Measurements from ENCODE around the gene KIAA0825.
"Not testable (repeated sequence)": the region's sequence is repeated elsewhere in the genome, so short reads cannot be mapped to it uniquely, and the experiment has no call there.

The KIAA0825 gene

DNA sequence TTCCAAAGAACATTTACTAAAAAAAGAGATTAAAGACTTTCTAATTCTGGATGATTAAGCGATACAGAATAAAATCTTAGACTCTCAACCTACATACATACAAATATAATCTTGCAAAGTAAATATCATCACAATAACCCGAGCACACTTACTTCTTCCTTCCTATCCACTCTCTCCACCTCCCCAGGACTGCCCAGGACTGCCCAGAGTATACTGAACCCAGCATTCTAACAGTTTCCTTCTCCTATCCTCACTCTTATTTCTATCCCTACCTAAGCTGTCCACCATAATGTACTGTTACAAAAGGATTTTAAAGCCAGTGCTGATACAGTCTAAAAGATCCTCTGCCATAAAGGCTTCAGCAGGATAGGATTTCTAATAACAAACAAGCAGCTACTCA, 463.7 kb downstream of the KIAA0825 start:
- no peak for DNase-seq (ENCODE audit: low spot score)
- TF ChIP-seq, protein P1, sequence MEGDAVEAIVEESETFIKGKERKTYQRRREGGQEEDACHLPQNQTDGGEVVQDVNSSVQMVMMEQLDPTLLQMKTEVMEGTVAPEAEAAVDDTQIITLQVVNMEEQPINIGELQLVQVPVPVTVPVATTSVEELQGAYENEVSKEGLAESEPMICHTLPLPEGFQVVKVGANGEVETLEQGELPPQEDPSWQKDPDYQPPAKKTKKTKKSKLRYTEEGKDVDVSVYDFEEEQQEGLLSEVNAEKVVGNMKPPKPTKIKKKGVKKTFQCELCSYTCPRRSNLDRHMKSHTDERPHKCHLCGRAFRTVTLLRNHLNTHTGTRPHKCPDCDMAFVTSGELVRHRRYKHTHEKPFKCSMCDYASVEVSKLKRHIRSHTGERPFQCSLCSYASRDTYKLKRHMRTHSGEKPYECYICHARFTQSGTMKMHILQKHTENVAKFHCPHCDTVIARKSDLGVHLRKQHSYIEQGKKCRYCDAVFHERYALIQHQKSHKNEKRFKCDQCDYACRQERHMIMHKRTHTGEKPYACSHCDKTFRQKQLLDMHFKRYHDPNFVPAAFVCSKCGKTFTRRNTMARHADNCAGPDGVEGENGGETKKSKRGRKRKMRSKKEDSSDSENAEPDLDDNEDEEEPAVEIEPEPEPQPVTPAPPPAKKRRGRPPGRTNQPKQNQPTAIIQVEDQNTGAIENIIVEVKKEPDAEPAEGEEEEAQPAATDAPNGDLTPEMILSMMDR (IDR thresholded peaks at IDR 0.05; ENCODE audit: borderline replicate concordance, control extremely low read depth, extremely low read depth, insufficient read depth, missing control alignments): no peak
- in situ Hi-C loops (cut with MboI; ENCODE audit: low sequenced_read_pairs, unreplicated experiment): no loop called here

DNA sequence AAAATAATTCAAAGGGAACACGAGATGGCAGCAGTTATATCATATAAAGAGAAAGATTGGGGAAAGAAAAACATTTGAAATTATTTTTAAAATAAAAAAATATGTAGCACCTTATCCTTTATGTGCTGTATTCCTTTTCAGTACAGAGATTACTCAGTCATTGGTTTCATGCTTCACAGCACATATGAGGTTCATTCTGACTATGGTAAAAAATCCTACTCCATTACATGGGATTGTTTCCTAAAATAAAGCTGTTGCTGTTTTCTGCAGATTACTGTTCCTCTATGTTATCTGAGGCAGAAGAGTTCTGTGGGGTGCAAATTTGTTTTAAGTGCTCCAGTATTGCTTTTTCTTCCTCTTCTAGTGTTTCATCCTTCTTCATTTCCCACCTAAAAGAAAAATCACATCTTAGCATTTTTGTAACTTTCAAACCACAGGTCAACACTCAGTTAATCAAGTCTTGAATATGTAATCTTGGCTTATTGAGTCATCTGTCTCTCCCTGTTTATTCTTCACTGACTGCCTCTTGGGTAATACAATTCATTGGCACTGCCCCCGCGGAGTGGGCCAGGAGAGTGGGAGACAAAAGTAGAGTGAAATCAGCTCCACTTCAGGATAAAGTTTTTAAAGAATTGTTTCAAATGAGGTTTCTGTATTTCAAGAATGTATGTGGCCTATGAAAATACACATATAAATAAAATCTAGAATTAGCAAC, 464.5 kb downstream of the KIAA0825 start:
- in situ Hi-C loops (cut with MboI; ENCODE audit: low sequenced_read_pairs, unreplicated experiment): no loop called here
- TF ChIP-seq, protein P1 (IDR thresholded peaks at IDR 0.05; ENCODE audit: borderline replicate concordance, control extremely low read depth, extremely low read depth, insufficient read depth, missing control alignments): no peak
- no peak for DNase-seq (ENCODE audit: low spot score)

DNA sequence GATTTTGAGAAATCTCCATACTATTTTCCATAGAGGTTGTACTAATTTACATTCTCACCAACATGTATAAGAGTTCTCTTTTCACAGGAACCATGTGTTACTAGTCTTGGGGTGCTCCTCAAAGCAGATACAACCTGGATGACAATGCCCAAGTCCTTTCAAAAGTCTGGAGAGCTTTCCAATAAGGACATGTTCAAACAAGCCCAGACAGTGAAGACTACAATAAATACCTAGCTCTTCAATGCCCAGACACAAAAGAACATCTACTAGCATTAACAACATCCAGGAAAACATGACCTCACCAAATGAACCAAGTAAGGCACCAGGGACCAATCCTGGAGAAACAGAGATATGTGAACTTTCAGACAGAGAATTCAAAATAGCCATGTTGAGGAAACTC, 474.8 kb downstream of the KIAA0825 start:
- DNase-seq (ENCODE audit: low spot score); in situ Hi-C loops (cut with MboI; ENCODE audit: low sequenced_read_pairs, unreplicated experiment): not testable (repeated sequence)

DNA sequence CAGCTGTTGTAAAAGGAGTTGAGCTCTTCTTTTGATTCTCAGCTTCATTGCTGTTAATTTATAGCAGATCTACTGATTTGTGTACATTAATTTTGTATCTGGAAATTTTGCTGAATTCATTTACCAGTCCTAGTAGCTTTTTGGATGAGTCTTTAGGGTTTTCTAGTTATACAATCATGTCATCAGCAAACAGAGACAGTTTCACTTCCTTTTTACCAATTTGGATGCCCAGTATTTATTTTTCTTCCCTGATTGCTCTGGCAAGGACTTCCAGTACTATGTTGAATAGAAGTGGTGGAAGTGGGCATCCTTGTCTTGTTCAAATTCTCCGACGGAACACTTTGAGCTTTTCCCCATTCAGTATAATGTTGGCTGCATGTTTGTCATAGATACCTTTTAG, 478.1 kb downstream of the KIAA0825 start:
- in situ Hi-C loops (cut with MboI; ENCODE audit: low sequenced_read_pairs, unreplicated experiment): no loop called here
- TF ChIP-seq, protein P1 (IDR thresholded peaks at IDR 0.05; ENCODE audit: borderline replicate concordance, control extremely low read depth, extremely low read depth, insufficient read depth, missing control alignments): no peak
- DNase-seq (ENCODE audit: low spot score): no peak

- in situ Hi-C loops (cut with MboI; ENCODE audit: low sequenced_read_pairs, unreplicated experiment): no loop called here
- TF ChIP-seq, protein P1 (IDR thresholded peaks at IDR 0.05; ENCODE audit: borderline replicate concordance, control extremely low read depth, extremely low read depth, insufficient read depth, missing control alignments): no peak
- DNase-seq (ENCODE audit: low spot score): no peak
Observed at GRCh38 chr5:94130077-94130476, 488.3 kb downstream of the KIAA0825 start.

DNA sequence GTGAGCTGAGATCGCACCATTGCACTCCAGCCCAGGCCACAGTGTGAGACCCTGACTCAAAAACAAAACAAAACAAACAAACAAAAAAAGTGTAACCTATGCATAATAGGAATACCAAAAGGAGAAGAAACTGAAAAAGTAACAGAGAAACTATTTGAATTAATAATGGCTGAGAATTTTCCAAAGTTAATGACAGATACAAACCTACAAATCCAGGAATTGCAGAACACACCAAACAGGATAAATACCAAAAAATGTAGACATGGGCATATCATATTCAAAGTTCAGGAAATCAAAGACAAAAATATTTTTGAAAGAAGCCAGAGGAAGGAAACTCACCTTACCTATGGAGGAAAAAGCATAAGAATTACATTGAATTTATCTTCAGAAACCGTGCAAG, 493.3 kb downstream of the KIAA0825 start:
- in situ Hi-C loops (cut with MboI; ENCODE audit: low sequenced_read_pairs, unreplicated experiment): no loop called here
- no peak for DNase-seq (ENCODE audit: low spot score)
- TF ChIP-seq, protein P1 (IDR thresholded peaks at IDR 0.05; ENCODE audit: borderline replicate concordance, control extremely low read depth, extremely low read depth, insufficient read depth, missing control alignments): no peak

GRCh38 chr5:94116317-94116716, 502.1 kb downstream of the KIAA0825 start:
- in situ Hi-C loops (cut with MboI; ENCODE audit: low sequenced_read_pairs, unreplicated experiment); DNase-seq (ENCODE audit: low spot score): not testable (repeated sequence)

DNA sequence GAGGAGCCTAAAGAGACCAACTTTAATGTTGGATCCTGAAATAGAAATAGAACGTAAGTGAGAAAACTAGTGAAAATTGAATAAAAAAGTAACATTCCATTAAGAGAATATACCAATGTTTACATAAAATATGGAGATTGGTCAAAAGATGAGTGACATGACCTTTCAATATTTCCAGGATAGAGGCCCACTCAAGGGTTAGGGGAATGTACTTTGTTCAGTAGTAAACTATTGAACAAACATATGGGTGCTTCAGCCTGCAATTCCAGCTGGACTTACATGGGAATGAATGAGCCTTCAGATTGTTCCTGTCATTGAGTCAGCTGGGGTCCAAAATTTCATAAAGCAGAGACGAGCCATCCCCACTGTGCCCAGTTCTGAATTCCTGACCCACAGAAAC, 505.3 kb downstream of the KIAA0825 start:
- DNase-seq (ENCODE audit: low spot score): no peak
- in situ Hi-C loops (cut with MboI; ENCODE audit: low sequenced_read_pairs, unreplicated experiment): no loop called here
- TF ChIP-seq, protein P1 (IDR thresholded peaks at IDR 0.05; ENCODE audit: borderline replicate concordance, control extremely low read depth, extremely low read depth, insufficient read depth, missing control alignments): no peak
